Spleen (tissue), 7 donors: ENCODE results near the gene SREBF1.

Source experiments
- CTCF ChIP-seq, 11 experiments: fragments of 200-600 bp in 7 of 11; fragments of 450-650 bp in 4 of 11; sonication (generic) in 4 of 11; IDR thresholded peaks in 8 of 11; conservative IDR thresholded peaks in 3 of 11; 1 replicate in 7 of 11; 2 replicates in 4 of 11; pipeline versions ENCODE4 v1.4.0 to v1.8.0; 2016 to 2021; ENCODE audit warnings: antibody characterized with exemption in 11 of 11, inconsistent platforms in 4 of 11, mild to moderate bottlenecking in 1 of 11
- POLR2A ChIP-seq, 3 donors: fragments of 450-650 bp; IDR thresholded peaks; one replicate each; pipeline ENCODE4 v1.5.1; 2017; ENCODE audit warnings: antibody characterized with exemption in 3 of 3, mild to moderate bottlenecking in 1 of 3
- POLR2AphosphoS5 ChIP-seq, 3 donors: sonication (generic); formaldehyde crosslinking; IDR thresholded peaks; one replicate each; pipeline ENCODE4 v1.5.1; 2017; ENCODE audit warnings: antibody characterized with exemption in 3 of 3
- donor health status: DM: no; HTN: no; CAD: no; lungs with moderate emphysema.
- donor health status: DM: no; HTN: no; CAD: no.
- donor health status: DM: no; HTN: no; CAD: no.

GRCh38 chr17:17783825-17784656 lies 52.7 kb downstream of the SREBF1 start:
- peak in 2 of 3 donors; percentile 52 to 60 for TF ChIP-seq POLR2AphosphoS5 (IDR thresholded peaks at IDR 0.05)
- no peak for TF ChIP-seq CTCF (IDR thresholded peaks at IDR 0.05 in 8 of 11, conservative IDR thresholded peaks at IDR 0.05 in 3 of 11)
- TF ChIP-seq POLR2A (IDR thresholded peaks at IDR 0.05), result no peak
